ENCODE results near the gene STAB1.

STAB1 gene

DNA sequence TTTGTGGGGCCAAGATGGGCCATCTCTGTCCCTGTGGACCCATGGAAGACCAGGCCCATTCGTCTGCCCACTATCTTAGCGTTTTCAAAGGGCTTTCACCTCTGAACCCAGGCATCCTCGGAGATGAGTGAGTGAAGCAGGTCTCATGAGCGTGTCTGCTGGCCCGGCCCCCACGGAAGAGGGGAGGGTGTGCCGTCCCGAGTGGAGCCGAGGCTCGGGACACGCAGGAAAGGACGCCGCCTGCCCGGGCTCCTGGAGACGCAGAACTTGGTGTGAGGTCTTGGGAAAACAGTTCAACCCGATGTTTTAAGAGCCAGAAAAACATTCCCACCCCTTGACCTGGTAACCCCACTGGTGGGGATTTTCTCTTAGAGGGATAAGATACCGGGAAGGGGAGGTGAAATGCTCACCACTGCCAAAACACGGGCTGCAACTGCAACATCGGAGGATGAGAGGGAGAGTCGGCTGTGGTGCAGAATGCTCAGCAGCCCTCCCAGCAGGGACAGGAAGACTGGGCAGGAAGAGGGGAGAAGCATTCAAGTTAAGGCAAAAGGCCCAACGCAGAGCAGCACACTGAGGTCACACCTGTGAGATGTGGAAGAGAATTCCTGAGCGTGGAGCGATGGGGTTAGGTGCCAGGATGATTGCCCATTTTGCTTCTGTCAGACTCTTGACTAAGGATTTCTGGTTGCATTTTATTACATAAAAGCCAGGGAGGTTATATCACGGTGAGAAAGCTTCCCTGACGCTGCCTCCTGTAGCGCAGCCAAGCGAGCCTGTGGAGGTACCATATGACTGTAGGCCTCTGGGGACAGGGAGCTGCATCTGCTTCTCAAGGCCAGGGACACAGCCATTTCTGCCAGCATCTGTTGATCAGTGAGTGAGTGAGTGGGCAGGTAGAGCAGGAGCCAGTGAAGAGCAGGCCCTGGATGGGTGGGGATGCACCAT, 14.1 kb upstream of the STAB1 start:
- Histone ChIP-seq H3K36me3 (peaks cover 75 to 91% (median 87%) of the 10 kb centered on the region in 11 experiments), H3K9ac (peak overlapping the region in 4 of 11 experiments; percentile 1 to 57 (median 38); a peak in 3 of 22 replicates), H3K27me3 (no peaks in the 10 kb centered on the region), H3K4me1 (peaks cover 23 to 100% (median 78%) of the 10 kb centered on the region in 10 experiments), H4K20me1 (no peaks in the 10 kb centered on the region), H3K9me3 (replicated peaks in 1 of 11) (no peaks in the 10 kb centered on the region), H3K4me3 (no peak overlapping the region), H3K4me2 (peak overlapping the region in 5 of 11 experiments; percentile 53 to 94 (median 93); a peak in 8 of 22 replicates), H3K27ac (peak overlapping the region in 7 of 11 experiments; percentile 18 to 98 (median 37); a peak in 11 of 22 replicates)
- TF ChIP-seq Cebpa-rat (IDR thresholded peaks at IDR 0.05), result no peak

GRCh38 chr3:52481819-52482521, 13.2 kb upstream of the STAB1 start:
- Histone ChIP-seq H3K4me1 (peaks cover 31 to 100% (median 80%) of the 10 kb centered on the region in 10 experiments), H3K9ac (peak overlapping the region in 1 of 11 experiments; percentile 7; a peak in 1 of 22 replicates), H3K27ac (peak overlapping the region in 3 of 11 experiments; percentile 21 to 98 (median 95); a peak in 5 of 22 replicates), H3K4me3 (no peak overlapping the region), H3K9me3 (replicated peaks in 1 of 11) (no peaks in the 10 kb centered on the region), H3K36me3 (peaks cover 73 to 91% (median 87%) of the 10 kb centered on the region in 11 experiments), H4K20me1 (no peaks in the 10 kb centered on the region), H3K27me3 (no peaks in the 10 kb centered on the region), H3K4me2 (peak overlapping the region in 5 of 11 experiments; percentile 57 to 67 (median 62); a peak in 6 of 22 replicates)
- TF ChIP-seq Cebpa-rat (IDR thresholded peaks at IDR 0.05), result no peak

- peak overlapping the region in 10 of 11 experiments; percentile 4 to 98 (median 88); a peak in 19 of 22 replicates for H3K27ac ChIP-seq
- peak overlapping the region in 9 of 11 experiments; percentile 28 to 84 (median 62); a peak in 16 of 22 replicates for H3K4me2 ChIP-seq
- H4K20me1 ChIP-seq, result no peaks in the 10 kb centered on the region
- no peaks in the 10 kb centered on the region for H3K9me3 ChIP-seq (replicated peaks in 1 of 11)
- H3K27me3 ChIP-seq, result no peaks in the 10 kb centered on the region
- H3K4me3 ChIP-seq, result no peak overlapping the region
- no peak for TF ChIP-seq Cebpa-rat (IDR thresholded peaks at IDR 0.05)
- H3K4me1 ChIP-seq, result peaks cover 31 to 100% (median 83%) of the 10 kb centered on the region in 10 experiments
- peaks cover 73 to 91% (median 87%) of the 10 kb centered on the region in 11 experiments for H3K36me3 ChIP-seq
- H3K9ac ChIP-seq, result peak overlapping the region in 6 of 11 experiments; percentile 1 to 38 (median 32); a peak in 5 of 22 replicates
Observed at GRCh38 chr3:52483081-52483480, 12.1 kb upstream of the STAB1 start.

GRCh38 chr3:52483577-52484381, 11.4 kb upstream of the STAB1 start:
- peaks cover 72 to 90% (median 86%) of the 10 kb centered on the region in 11 experiments for H3K36me3 ChIP-seq
- peak overlapping the region in 8 of 11 experiments; percentile 1 to 61 (median 31); a peak in 9 of 22 replicates for H3K9ac ChIP-seq
- peaks cover 31 to 100% (median 86%) of the 10 kb centered on the region in 10 experiments for H3K4me1 ChIP-seq
- H3K4me3 ChIP-seq, result no peak overlapping the region
- peak overlapping the region in 10 of 11 experiments; percentile 2 to 84 (median 60); a peak in 18 of 22 replicates for H3K4me2 ChIP-seq
- no peaks in the 10 kb centered on the region for H4K20me1 ChIP-seq
- peak overlapping the region in 10 of 11 experiments; percentile 4 to 98 (median 88); a peak in 18 of 22 replicates for H3K27ac ChIP-seq
- H3K9me3 ChIP-seq (replicated peaks in 1 of 11), result no peaks in the 10 kb centered on the region
- TF ChIP-seq Cebpa-rat (IDR thresholded peaks at IDR 0.05), result no peak
- H3K27me3 ChIP-seq, result no peaks in the 10 kb centered on the region

- no peaks in the 10 kb centered on the region for H3K9me3 ChIP-seq (replicated peaks in 1 of 11)
- H3K27ac ChIP-seq, result peak overlapping the region; percentile 56 to 98 (median 89); a peak in 21 of 22 replicates
- TF ChIP-seq Cebpa-rat (IDR thresholded peaks at IDR 0.05), result no peak
- H3K9ac ChIP-seq, result peak overlapping the region; percentile 48 to 79 (median 71); a peak in 21 of 22 replicates
- peak overlapping the region in 1 of 10 experiments; percentile 46; a peak in 2 of 20 replicates for H3K4me3 ChIP-seq
- no peaks in the 10 kb centered on the region for H3K27me3 ChIP-seq
- H3K4me2 ChIP-seq, result peak overlapping the region; percentile 71 to 100 (median 84)
- peaks cover 39 to 100% (median 89%) of the 10 kb centered on the region in 10 experiments for H3K4me1 ChIP-seq
- H3K36me3 ChIP-seq, result peaks cover 72 to 90% (median 86%) of the 10 kb centered on the region in 11 experiments
- no peaks in the 10 kb centered on the region for H4K20me1 ChIP-seq
Observed at GRCh38 chr3:52484680-52485461, 10.3 kb upstream of the STAB1 start.

- H3K4me3 ChIP-seq, result no peak overlapping the region; a peak in 2 of 20 replicates
- H3K27ac ChIP-seq, result peak overlapping the region; percentile 18 to 98 (median 89); a peak in 19 of 22 replicates
- H3K27me3 ChIP-seq, result no peaks in the 10 kb centered on the region
- H3K4me1 ChIP-seq, result peaks cover 60 to 100% (median 98%) of the 10 kb centered on the region in 10 experiments
- peak overlapping the region in 10 of 11 experiments; percentile 19 to 79 (median 72); a peak in 13 of 22 replicates for H3K9ac ChIP-seq
- H3K4me2 ChIP-seq, result peak overlapping the region in 10 of 11 experiments; percentile 74 to 100 (median 86); a peak in 19 of 22 replicates
- H3K36me3 ChIP-seq, result peaks cover 68 to 84% (median 76%) of the 10 kb centered on the region in 11 experiments
- TF ChIP-seq Cebpa-rat (IDR thresholded peaks at IDR 0.05), result no peak
- peaks cover 0 to 6% (median 0%) of the 10 kb centered on the region in 11 experiments; a peak in 1 of 22 replicates for H4K20me1 ChIP-seq
- H3K9me3 ChIP-seq (replicated peaks in 1 of 11), result no peaks in the 10 kb centered on the region
Observed at GRCh38 chr3:52487050-52487787, 7.9 kb upstream of the STAB1 start.

All from BLaER1 treated with 17β-estradiol and CSF1 and Interleukin-3, amounts not matched to agents 10 nM and 100 nM (cell line).